ENCODE measurements around the gene CHODL.

- no peak for TF ChIP-seq TAF1 (IDR thresholded peaks at IDR 0.05; ENCODE audit: borderline replicate concordance, low read depth, low read length)
- TF ChIP-seq POLR2A (IDR thresholded peaks at IDR 0.05; ENCODE audit: low read depth, low read length) = no peak
- no peak for TF ChIP-seq POLR2AphosphoS5 (IDR thresholded peaks at IDR 0.05; ENCODE audit: low read depth, low read length)
These were observed 883 bp downstream of the CHODL start for GRCh38 chr21:18245464-18245967.
